Esophagus (tissue), 2 donors: ENCODE data around the gene UNC5B. TPM values are rescaled to one million over a fixed set of nuclear protein-coding genes. Genes with fewer than 3 reads are reported as not detected.

ENCODE experiments used
- H3K27ac ChIP-seq, 2 donors: one replicate each; pipeline ENCODE4 v1.5.1; 2013; ENCODE audit warnings: low read depth in 2 of 2, mild to moderate bottlenecking in 2 of 2, inconsistent platforms in 1 of 2, low read length in 1 of 2, moderate library complexity in 1 of 2
- H3K27me3 ChIP-seq, 2 donors: one replicate each; pipeline ENCODE4 v1.6.1; 2013; ENCODE audit warnings: low read length in 2 of 2, control low read depth in 1 of 2, mild to moderate bottlenecking in 1 of 2; ENCODE audit not compliant: insufficient read depth in 2 of 2, control insufficient read depth in 1 of 2
- H3K36me3 ChIP-seq, 2 donors: one replicate each; pipeline ENCODE4 v1.6.1; 2013; ENCODE audit warnings: low read length in 1 of 2; ENCODE audit not compliant: control insufficient read depth in 2 of 2, insufficient read depth in 2 of 2
- H3K4me1 ChIP-seq, 2 donors: one replicate each; pipeline ENCODE4 v1.6.1; 2013; ENCODE audit warnings: low read length in 1 of 2; ENCODE audit not compliant: control insufficient read depth in 2 of 2, insufficient read depth in 2 of 2
- H3K4me3 ChIP-seq, 2 donors: one replicate each; pipeline ENCODE4 v1.5.1; 2013; ENCODE audit warnings: low read length in 2 of 2, mild to moderate bottlenecking in 2 of 2, low read depth in 1 of 2, moderate library complexity in 1 of 2
- H3K9me3 ChIP-seq, 2 donors: one replicate each; pipeline ENCODE4 v1.6.1; 2013; ENCODE audit warnings: mild to moderate bottlenecking in 2 of 2, low read depth in 1 of 2, low read length in 1 of 2, moderate library complexity in 1 of 2; ENCODE audit not compliant: control insufficient read depth in 2 of 2, insufficient read depth in 1 of 2
- WGBS, 2 donors: extraction: QIAGEN DNeasy Blood & Tissue Kit; methylation state at CpG; one replicate each; pipeline ENCODE4 v1.1.7; 2013; 5-methylcytosine and 5-hydroxymethylcytosine counted together
- polyA plus RNA-seq, 2 donors: library from polyadenylated mRNA; stranded (reverse); fragments of 200-250 nt; gene quantifications; one replicate each; pipeline ENCODE4 v1.2.3, GENCODE V29; 2013
- donor health status: healthy with polysubstance abuse.
- donor health status: Bipolar disorder and iron deficiency.

UNC5B gene
- polyA plus RNA-seq, 2 donors: 7.6 to 12.2 TPM

DNA sequence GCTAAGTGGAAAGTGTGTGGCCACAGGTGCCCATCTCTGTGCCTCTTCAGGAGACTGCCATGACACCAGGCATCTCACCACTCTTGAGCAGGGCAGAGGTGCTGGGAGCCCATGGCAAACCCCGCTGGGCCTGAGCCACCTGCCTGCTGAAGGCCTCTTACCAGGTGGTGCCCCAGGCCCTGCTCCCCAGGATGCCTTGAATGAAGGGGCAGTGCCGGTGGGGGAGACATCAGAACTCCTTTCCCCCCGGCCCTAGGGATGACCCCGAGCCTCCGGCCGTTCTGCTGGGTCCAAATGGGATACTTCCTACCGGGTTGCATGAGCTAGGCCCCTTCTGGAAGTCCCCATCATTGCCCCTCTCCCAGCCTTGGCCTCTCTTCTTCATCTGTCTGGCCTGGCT, 37.6 kb downstream of the UNC5B start:
- H3K4me1 ChIP-seq: peaks cover 6 to 47% of the 10 kb centered on the region in 2 donors

GRCh38 chr10:71250405-71250804, 38.0 kb downstream of the UNC5B start:
- Histone ChIP-seq H3K27me3 (no peaks in the 10 kb centered on the region), H3K9me3 (no peaks in the 10 kb centered on the region), H3K27ac (peak overlapping the region in 1 of 2 donors; percentile 51), H3K4me1 (peaks cover 5 to 44% of the 10 kb centered on the region in 2 donors), H3K4me3 (no peak overlapping the region), H3K36me3 (no peaks in the 10 kb centered on the region)
- 68 to 75% methylated on average over 3 of the region's 3 CpGs for WGBS, 2 donors

More for the DNA sequence above, 37.6 kb downstream of the UNC5B start:
- Histone ChIP-seq H3K27me3 (no peaks in the 10 kb centered on the region), H3K27ac (peak overlapping the region in 1 of 2 donors; percentile 51), H3K36me3 (no peaks in the 10 kb centered on the region), H3K4me3 (no peak overlapping the region), H3K9me3 (no peaks in the 10 kb centered on the region)
- WGBS, 2 donors: 91 to 99% methylated on average over 7 of the region's 7 CpGs

DNA sequence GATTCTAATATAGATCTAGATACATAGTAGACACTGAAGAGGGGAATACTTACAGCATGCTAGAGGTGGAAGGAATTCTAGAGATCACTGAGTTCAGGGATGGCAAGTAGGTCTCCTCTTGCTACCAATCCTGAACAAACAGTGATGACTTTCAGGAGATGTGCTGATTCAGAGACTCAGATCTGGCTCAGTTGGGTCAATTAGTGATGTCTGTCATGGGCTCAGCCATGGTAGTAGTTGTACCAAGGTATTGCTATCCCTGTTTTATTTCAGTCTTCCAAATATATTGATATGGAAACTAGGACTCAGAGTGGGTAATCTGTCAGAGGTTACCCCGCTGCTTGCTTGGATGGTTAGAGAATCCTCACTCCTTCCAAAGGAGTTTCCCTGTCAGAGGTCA, 38.5 kb downstream of the UNC5B start:
- Histone ChIP-seq H3K9me3 (no peaks in the 10 kb centered on the region), H3K27me3 (no peaks in the 10 kb centered on the region), H3K27ac (peak overlapping the region in 1 of 2 donors; percentile 39), H3K36me3 (no peaks in the 10 kb centered on the region), H3K4me1 (peaks cover under 1 to 40% of the 10 kb centered on the region in 2 donors), H3K4me3 (no peak overlapping the region)
- WGBS, 2 donors: 92 to 96% methylated on average over 1 of the region's 1 CpG

DNA sequence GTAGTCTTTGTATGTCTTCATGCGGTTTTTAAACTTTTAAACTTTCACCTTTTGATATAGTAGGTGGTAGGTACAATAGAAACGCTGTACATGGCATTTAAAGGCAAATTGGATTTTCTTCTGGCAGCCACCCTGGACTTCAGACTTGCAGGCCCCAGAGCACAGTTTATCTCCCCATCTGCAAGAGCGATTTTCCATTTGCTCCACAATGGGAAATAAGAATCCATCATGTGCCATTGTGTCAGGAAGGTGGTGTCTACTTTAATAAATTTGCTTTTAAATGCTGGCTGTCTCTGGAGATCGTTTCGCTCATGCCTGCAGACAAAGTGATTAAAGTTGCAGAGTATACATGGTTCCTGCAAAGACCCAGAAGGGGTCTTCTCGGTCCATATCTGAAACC, 38.9 kb downstream of the UNC5B start:
- no peaks in the 10 kb centered on the region for H3K9me3 ChIP-seq
- H3K27me3 ChIP-seq: no peaks in the 10 kb centered on the region
- H3K4me1 ChIP-seq: peaks cover under 1 to 40% of the 10 kb centered on the region in 2 donors
- WGBS, 2 donors: 75 to 80% methylated on average over 6 of the region's 6 CpGs
- H3K27ac ChIP-seq: no peak overlapping the region
- H3K36me3 ChIP-seq: no peaks in the 10 kb centered on the region
- no peak overlapping the region for H3K4me3 ChIP-seq

GRCh38 chr10:71252220-71252619, 39.9 kb downstream of the UNC5B start:
- Histone ChIP-seq H3K36me3 (no peaks in the 10 kb centered on the region), H3K27me3 (no peaks in the 10 kb centered on the region), H3K4me3 (no peak overlapping the region), H3K27ac (peak overlapping the region; percentile 57 to 80), H3K9me3 (no peaks in the 10 kb centered on the region), H3K4me1 (peaks cover 2 to 42% of the 10 kb centered on the region in 2 donors)
- WGBS, 2 donors: 62 to 66% methylated on average over 6 of the region's 6 CpGs

DNA sequence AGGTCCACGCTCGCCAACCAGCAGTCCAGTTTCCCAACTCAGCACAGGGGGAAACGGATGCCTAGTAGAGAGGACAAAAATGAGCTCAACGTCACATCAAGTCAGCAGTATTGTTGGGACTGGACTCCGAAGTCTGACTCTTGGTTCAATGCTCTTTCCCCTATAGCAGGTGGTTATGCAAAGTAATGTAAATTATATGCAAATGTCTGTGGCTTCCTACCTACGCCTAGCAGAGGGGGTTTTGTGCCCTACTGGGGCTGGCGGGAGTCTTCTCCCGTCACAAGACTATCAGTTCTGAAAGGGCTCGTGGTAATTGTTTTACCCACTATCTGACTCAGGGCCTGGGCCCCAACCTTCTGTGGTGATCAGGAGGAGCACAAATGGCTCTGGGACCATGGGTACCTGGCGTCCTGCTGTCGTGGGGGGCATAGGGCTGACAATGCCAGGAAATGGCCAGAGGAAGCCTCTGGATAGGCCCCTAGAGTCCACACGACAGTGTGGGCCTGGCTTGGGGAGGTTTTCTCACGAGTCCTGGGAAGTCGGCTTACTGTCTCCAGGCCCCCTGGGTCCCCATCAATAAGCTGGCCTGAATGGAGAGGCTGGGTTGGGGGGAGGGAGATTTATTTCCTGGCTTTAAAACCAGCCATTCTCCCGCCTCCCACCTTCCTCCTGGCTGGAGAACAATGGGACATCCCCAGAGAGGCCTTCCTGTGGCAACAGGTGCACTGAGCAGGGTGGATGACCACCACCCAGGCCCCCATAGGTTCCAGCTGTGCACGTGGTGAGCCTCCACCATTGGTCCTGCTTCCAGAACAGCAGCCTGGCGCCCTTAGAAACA, 41.8 kb downstream of the UNC5B start:
- H3K27ac ChIP-seq: no peak overlapping the region
- H3K36me3 ChIP-seq: no peaks in the 10 kb centered on the region
- no peaks in the 10 kb centered on the region for H3K27me3 ChIP-seq
- H3K9me3 ChIP-seq: no peaks in the 10 kb centered on the region
- no peak overlapping the region for H3K4me3 ChIP-seq
- 85 to 89% methylated on average over 17 of the region's 17 CpGs for WGBS, 2 donors
- peaks cover 2 to 30% of the 10 kb centered on the region in 2 donors for H3K4me1 ChIP-seq

DNA sequence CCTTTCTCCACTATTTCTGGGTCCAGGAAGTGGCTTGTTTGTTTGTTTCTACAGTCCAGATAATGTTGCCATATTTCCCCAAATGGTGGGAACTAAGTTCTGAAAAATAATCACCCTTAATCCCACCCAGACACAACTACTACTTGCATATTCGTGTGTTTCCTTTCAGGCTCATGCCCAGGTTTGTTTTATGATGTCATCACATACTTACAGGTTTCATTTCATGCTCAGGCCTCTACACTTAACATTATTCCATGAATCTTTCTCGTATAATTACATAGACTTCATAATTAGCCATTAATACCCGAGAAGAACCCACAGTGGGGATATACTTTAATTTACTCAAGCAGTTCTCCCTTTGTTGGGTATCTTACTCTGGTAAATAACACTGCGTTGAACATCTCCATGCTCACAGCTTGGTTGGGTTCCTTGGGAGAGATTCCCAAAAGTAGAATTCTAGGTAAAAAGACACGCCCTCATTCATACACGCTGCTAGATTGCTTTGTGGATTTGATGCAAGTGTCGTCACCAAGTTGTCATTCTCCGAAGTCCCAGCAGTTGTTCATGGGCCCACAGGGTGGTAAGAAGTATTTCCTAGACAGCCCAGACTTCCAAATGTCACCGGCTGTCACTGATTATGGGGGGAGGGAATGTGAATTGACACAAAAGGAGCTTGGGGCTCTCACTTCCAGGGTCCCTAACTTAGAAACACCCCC, 42.6 kb downstream of the UNC5B start:
- H3K36me3 ChIP-seq: no peaks in the 10 kb centered on the region
- peak overlapping the region; percentile 81 to 91 for H3K27ac ChIP-seq
- WGBS, 2 donors: 78 to 82% methylated on average over 9 of the region's 9 CpGs
- peaks cover 2 to 36% of the 10 kb centered on the region in 2 donors for H3K4me1 ChIP-seq
- H3K27me3 ChIP-seq: no peaks in the 10 kb centered on the region
- H3K9me3 ChIP-seq: no peaks in the 10 kb centered on the region
- no peak overlapping the region for H3K4me3 ChIP-seq

DNA sequence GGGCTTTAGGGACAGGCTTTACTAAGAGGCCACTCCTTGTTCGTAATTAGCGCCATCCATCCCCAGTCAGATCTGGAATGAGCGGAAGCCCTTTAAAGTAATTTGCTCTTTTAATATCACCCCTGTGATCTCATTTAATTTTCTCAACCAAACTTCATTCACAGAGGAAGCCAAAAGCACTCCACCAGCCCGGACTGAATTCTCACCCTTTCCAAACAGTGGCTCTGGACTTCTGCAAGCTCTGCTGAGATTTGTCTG, 43.1 kb downstream of the UNC5B start:
- Histone ChIP-seq H3K27ac (peak overlapping the region; percentile 81 to 91), H3K27me3 (no peaks in the 10 kb centered on the region), H3K4me3 (no peak overlapping the region), H3K4me1 (peaks cover 2 to 39% of the 10 kb centered on the region in 2 donors), H3K36me3 (no peaks in the 10 kb centered on the region), H3K9me3 (no peaks in the 10 kb centered on the region)
- 61% methylated on average over 4 of the region's 4 CpGs for WGBS, 2 donors

- H3K27ac ChIP-seq: peak overlapping the region; percentile 81 to 91
- 32 to 44% methylated on average over 17 of the region's 17 CpGs for WGBS, 2 donors
These were observed 43.7 kb downstream of the UNC5B start for GRCh38 chr10:71255808-71256660.

More at GRCh38 chr10:71255808-71256660, 43.7 kb downstream of the UNC5B start:
- H3K36me3 ChIP-seq: no peaks in the 10 kb centered on the region
- no peak overlapping the region for H3K4me3 ChIP-seq
- no peaks in the 10 kb centered on the region for H3K9me3 ChIP-seq
- H3K27me3 ChIP-seq: no peaks in the 10 kb centered on the region
- H3K4me1 ChIP-seq: peaks cover 2 to 44% of the 10 kb centered on the region in 2 donors
